Measurements from ENCODE around the gene GNAZ.

DNA sequence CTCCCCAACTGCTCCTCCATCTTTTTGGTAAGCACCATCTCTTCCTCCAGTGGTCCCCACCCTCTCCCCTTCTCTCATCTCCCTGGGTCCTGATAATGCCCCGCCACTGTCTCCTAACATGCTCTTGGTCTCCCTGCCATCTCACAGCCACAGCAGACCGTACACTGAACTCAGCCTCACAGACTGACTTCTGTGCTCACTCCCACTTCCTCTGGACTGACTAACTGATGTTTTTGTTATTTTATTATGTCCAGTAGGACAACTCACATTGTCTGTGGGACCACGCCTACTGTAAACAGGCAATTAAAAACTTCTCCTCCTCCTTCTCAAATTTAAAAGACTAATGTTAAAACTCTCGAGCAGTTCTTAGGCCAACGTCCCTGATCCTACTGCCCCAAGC, 2.6 kb upstream of the GNAZ start:
- TF ChIP-seq EZH2 (IDR thresholded peaks at IDR 0.05) (no peak), POLR2AphosphoS5 (IDR thresholded peaks at IDR 0.05; ENCODE audit: borderline replicate concordance, low read depth, low read length) (no peak)
